B cell (primary cell): ENCODE data around the gene ANKLE1. TPM values are rescaled to one million over a fixed set of nuclear protein-coding genes. Genes with fewer than 3 reads are reported as not detected.

Source experiments
- ATAC-seq: fragments of 200-7000 bp; cut with Tn5 transposase; one replicate; pipeline ENCODE4 v1.10.0; 2021; ENCODE audit warnings: low read depth, mild to moderate bottlenecking, moderate number of reproducible peaks, moderate library complexity
- CTCF ChIA-PET: fragments of 350-600 bp; sonication (Branson Sonifier 250); formaldehyde crosslinking; loops from one replicate; lab custom pipeline; 2021; ENCODE audit warnings: antibody characterized with exemption, inconsistent platforms; lab: Charles Lee
- POLR2A ChIA-PET: fragments of 350-600 bp; sonication (Branson Sonifier 250); formaldehyde crosslinking; loops from one replicate; lab custom pipeline; 2021; ENCODE audit warnings: antibody characterized with exemption; lab: Charles Lee
- DNase-seq: peaks from one replicate; pipeline ENCODE4 v3.0.0; 2013
- H2AFZ ChIP-seq: 2 replicates; pipeline ENCODE4 v1.6.1; 2012; ENCODE audit warnings: mild to moderate bottlenecking, low read depth, low read length; ENCODE audit not compliant: insufficient read depth, poor library complexity, severe bottlenecking
- H3K27ac ChIP-seq, 2 donors: 1 replicate in 1 of 2; 2 replicates in 1 of 2; pipeline ENCODE4 v1.5.1; 2012 to 2013; ENCODE audit warnings: low read length in 2 of 2, mild to moderate bottlenecking in 2 of 2, moderate library complexity in 1 of 2
- H3K27me3 ChIP-seq, 4 experiments: fragments of 200-600 bp in 1 of 4; sonication (generic) in 1 of 4; replicated peaks in 1 of 4; 1 replicate in 2 of 4; 2 replicates in 2 of 4; pipeline versions ENCODE4 v1.6.1 to v1.7.0; 2013 to 2016; ENCODE audit warnings: low read length in 3 of 4, mild to moderate bottlenecking in 2 of 4, mixed read lengths in 1 of 4, moderate library complexity in 1 of 4; ENCODE audit not compliant: insufficient read depth in 4 of 4, control insufficient read depth in 3 of 4; ENCODE audit errors: control extremely low read depth in 1 of 4
- H3K36me3 ChIP-seq, 2 experiments: replicated peaks in 1 of 2; 1 replicate in 1 of 2; 2 replicates in 1 of 2; pipeline versions ENCODE4 v1.6.1 to v1.7.1; 2013; ENCODE audit warnings: low read length in 1 of 2; ENCODE audit not compliant: insufficient read depth in 2 of 2, control insufficient read depth in 1 of 2; ENCODE audit errors: control extremely low read depth in 1 of 2, extremely low read depth in 1 of 2
- H3K4me1 ChIP-seq, 2 donors: fragments of 200-600 bp in 1 of 2; sonication (generic) in 1 of 2; 1 replicate in 1 of 2; 2 replicates in 1 of 2; pipeline versions ENCODE4 v1.5.1 to v1.6.1; 2013 to 2017; ENCODE audit warnings: low read length in 2 of 2; ENCODE audit not compliant: control insufficient read depth in 2 of 2, insufficient read depth in 2 of 2
- H3K4me2 ChIP-seq: replicated peaks from 2 replicates; pipeline ENCODE3; 2012; ENCODE audit warnings: mild to moderate bottlenecking, low read depth, low read length; ENCODE audit not compliant: poor library complexity, severe bottlenecking
- H3K4me3 ChIP-seq, 5 experiments: fragments of 200-600 bp in 1 of 5; sonication (generic) in 1 of 5; 1 replicate in 3 of 5; 2 replicates in 2 of 5; pipeline versions ENCODE4 v1.5.1 to v1.7.0; 2011 to 2016; ENCODE audit warnings: low read length in 4 of 5, mild to moderate bottlenecking in 4 of 5, low read depth in 2 of 5, control low read depth in 1 of 5, moderate library complexity in 1 of 5; ENCODE audit not compliant: insufficient read depth in 1 of 5; ENCODE audit errors: control extremely low read depth in 1 of 5, extremely low read depth in 1 of 5
- H3K79me2 ChIP-seq: fragments of 200-600 bp; sonication (generic); one replicate; pipeline ENCODE4 v1.6.0; 2016; ENCODE audit warnings: low read length; ENCODE audit not compliant: control insufficient read depth, insufficient read depth
- H3K9ac ChIP-seq: fragments of 200-600 bp; sonication (generic); 2 replicates; pipeline ENCODE4 v1.6.1; 2017; ENCODE audit warnings: mild to moderate bottlenecking, low read length, moderate library complexity
- H3K9me3 ChIP-seq, 3 donors: one replicate each; pipeline versions ENCODE4 v1.6.1 to v1.7.1; 2013; ENCODE audit warnings: low read length in 2 of 3; ENCODE audit not compliant: control insufficient read depth in 2 of 3, insufficient read depth in 1 of 3; ENCODE audit errors: control extremely low read depth in 1 of 3
- H4K20me1 ChIP-seq: 2 replicates; pipeline ENCODE4 v1.6.0; 2012; ENCODE audit warnings: mild to moderate bottlenecking, low read length; ENCODE audit not compliant: insufficient read depth, control insufficient read depth, poor library complexity, severe bottlenecking
- H3K27ac Mint-ChIP-seq: one replicate; pipeline ENCODE4 v1.8.0; 2021; ENCODE audit warnings: mixed read lengths
- H3K27me3 Mint-ChIP-seq: one replicate; pipeline ENCODE4 v1.8.0; 2021; ENCODE audit warnings: mixed read lengths
- H3K4me1 Mint-ChIP-seq: one replicate; pipeline ENCODE4 v1.8.0; 2021; ENCODE audit warnings: mixed read lengths
- H3K4me3 Mint-ChIP-seq: one replicate; pipeline ENCODE4 v1.8.0; 2021; ENCODE audit warnings: mixed read lengths
- H3K9me3 Mint-ChIP-seq: one replicate; pipeline ENCODE4 v1.8.0; 2022; ENCODE audit warnings: mixed read lengths; ENCODE audit not compliant: insufficient read depth
- EZH2 ChIP-seq: IDR thresholded peaks from 2 replicates; pipeline ENCODE4 v1.6.1; 2012; ENCODE audit warnings: borderline replicate concordance, low read depth, mild to moderate bottlenecking, moderate library complexity, low read length; ENCODE audit not compliant: insufficient read depth, poor library complexity, severe bottlenecking
- WGBS: methylation state at CpG from one replicate; pipeline ENCODE4 v1.1.5; 2013; ENCODE audit warnings: missing lambda C conversion rate; ENCODE audit not compliant: insufficient coverage; 5-methylcytosine and 5-hydroxymethylcytosine counted together
- intact Hi-C: fragments of 100-400 bp; cut with micrococcal nuclease; formaldehyde crosslinking; loops from one replicate; pipeline ENCODE4 v1.10.0; 2022
- polyA plus RNA-seq: library from polyadenylated mRNA; depleted of rRNA; stranded (reverse); fragments of >200 nt; gene quantifications from 2 replicates; pipeline ENCODE4 v1.2.3, GENCODE V29; 2012
- total RNA-seq, 2 donors: library from RNA; stranded (reverse); fragments of 120-200 nt in 1 of 2; gene quantifications; 1 replicate in 1 of 2; 2 replicates in 1 of 2; pipeline versions ENCODE4 v1.2.3 to v1.2.4, GENCODE V29; 2013 to 2022
- TF ChIP-seq, protein P1 (sequence below): fragments of 200-600 bp; IDR thresholded peaks from one replicate; pipeline ENCODE4 v1.8.0; 2022; ENCODE audit warnings: antibody characterized with exemption, mild to moderate bottlenecking

ANKLE1 gene
- total and polyA plus RNA-seq, 2 donors (not counting 1 experiment from before 2014, with no cell fraction given): 6.2 to 7.6 TPM

- no peak for DNase-seq
- H3K9me3 ChIP-seq: no peaks in the 10 kb centered on the region
- H3K4me3 Mint-ChIP-seq: no peak overlapping the region
- no peak overlapping the region for H3K27ac ChIP-seq
- ChIA-PET CTCF (no interaction called here), POLR2A (interaction anchor here (0.6 kb wide), 1 partner anchor 14 kb away, joined by 5 read pairs; no protein-coding TSS in a partner anchor)
- intact Hi-C loops: no loop called here
- no peak overlapping the region for H3K27ac Mint-ChIP-seq
- no peaks in the 10 kb centered on the region for H3K9me3 Mint-ChIP-seq
- H3K4me2 ChIP-seq: no peak overlapping the region
- peaks cover 0 to 23% of the 10 kb centered on the region in 2 experiments for H3K36me3 ChIP-seq
- ATAC-seq: no peak
- H3K79me2 ChIP-seq: peaks cover 3% of the 10 kb centered on the region
- TF ChIP-seq, protein P1, sequence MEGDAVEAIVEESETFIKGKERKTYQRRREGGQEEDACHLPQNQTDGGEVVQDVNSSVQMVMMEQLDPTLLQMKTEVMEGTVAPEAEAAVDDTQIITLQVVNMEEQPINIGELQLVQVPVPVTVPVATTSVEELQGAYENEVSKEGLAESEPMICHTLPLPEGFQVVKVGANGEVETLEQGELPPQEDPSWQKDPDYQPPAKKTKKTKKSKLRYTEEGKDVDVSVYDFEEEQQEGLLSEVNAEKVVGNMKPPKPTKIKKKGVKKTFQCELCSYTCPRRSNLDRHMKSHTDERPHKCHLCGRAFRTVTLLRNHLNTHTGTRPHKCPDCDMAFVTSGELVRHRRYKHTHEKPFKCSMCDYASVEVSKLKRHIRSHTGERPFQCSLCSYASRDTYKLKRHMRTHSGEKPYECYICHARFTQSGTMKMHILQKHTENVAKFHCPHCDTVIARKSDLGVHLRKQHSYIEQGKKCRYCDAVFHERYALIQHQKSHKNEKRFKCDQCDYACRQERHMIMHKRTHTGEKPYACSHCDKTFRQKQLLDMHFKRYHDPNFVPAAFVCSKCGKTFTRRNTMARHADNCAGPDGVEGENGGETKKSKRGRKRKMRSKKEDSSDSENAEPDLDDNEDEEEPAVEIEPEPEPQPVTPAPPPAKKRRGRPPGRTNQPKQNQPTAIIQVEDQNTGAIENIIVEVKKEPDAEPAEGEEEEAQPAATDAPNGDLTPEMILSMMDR: no peak
- no peak for TF ChIP-seq EZH2
- H2AFZ ChIP-seq: no peak overlapping the region
- H3K4me1 Mint-ChIP-seq: no peaks in the 10 kb centered on the region
- no peak overlapping the region for H3K9ac ChIP-seq
- no peaks in the 10 kb centered on the region for H3K27me3 ChIP-seq
- 94% methylated on average over 27 of the region's 40 CpGs for WGBS
- peaks cover 36% of the 10 kb centered on the region for H4K20me1 ChIP-seq
- H3K4me1 ChIP-seq: peaks cover 0 to 3% of the 10 kb centered on the region in 2 donors
- no peaks in the 10 kb centered on the region for H3K27me3 Mint-ChIP-seq
- H3K4me3 ChIP-seq: no peak overlapping the region
These were observed 38.0 kb downstream of the ANKLE1 start for GRCh38 chr19:17319473-17320238.

- Mint-ChIP-seq H3K4me3 (no peak overlapping the region), H3K27ac (no peak overlapping the region), H3K9me3 (no peaks in the 10 kb centered on the region), H3K27me3 (no peaks in the 10 kb centered on the region), H3K4me1 (no peaks in the 10 kb centered on the region)
- Histone ChIP-seq H3K79me2 (peaks cover 2% of the 10 kb centered on the region), H3K27ac (no peak overlapping the region), H3K4me2 (no peak overlapping the region), H3K9me3 (no peaks in the 10 kb centered on the region), H4K20me1 (peaks cover 33% of the 10 kb centered on the region), H3K4me3 (no peak overlapping the region), H3K27me3 (no peaks in the 10 kb centered on the region), H3K4me1 (peaks cover 0 to 3% of the 10 kb centered on the region in 2 donors), H3K9ac (no peak overlapping the region), H3K36me3 (peaks cover 0 to 19% of the 10 kb centered on the region in 2 experiments), H2AFZ (no peak overlapping the region)
- no peak for TF ChIP-seq EZH2
- TF ChIP-seq, protein P1: no peak
- CTCF ChIA-PET: interaction anchor here (1.0 kb wide), 1 partner anchor 25 kb away, joined by 3 read pairs; no protein-coding TSS in a partner anchor
- DNase-seq (peak; percentile 2), ATAC-seq (no peak)
- intact Hi-C loops: no loop called here
- POLR2A ChIA-PET: no interaction called here
- WGBS: 84% methylated on average over 11 of the region's 11 CpGs
These were observed 38.7 kb downstream of the ANKLE1 start for GRCh38 chr19:17320435-17320834.
